Measurements from ENCODE around the gene CCL19.

DNA sequence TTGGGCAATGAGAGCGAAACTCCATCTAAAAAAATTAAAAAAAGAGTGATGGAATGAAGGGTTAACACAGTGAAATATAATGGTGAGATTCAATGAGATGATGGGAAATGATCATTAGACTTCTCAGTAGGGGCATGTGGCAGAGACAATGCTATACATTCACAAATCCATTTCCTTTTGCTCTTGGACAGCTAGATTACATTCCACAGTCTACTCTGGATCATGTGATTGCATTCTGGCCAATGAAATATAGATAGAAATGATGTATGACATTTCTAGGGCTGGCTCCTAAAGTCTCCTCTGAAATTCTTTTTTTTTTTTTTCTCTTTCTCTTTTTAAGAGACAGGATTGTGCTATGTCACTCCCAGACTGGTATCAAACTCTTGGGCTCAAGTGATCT lies 48.4 kb downstream of the CCL19 start:
- TF ChIP-seq, protein P1, sequence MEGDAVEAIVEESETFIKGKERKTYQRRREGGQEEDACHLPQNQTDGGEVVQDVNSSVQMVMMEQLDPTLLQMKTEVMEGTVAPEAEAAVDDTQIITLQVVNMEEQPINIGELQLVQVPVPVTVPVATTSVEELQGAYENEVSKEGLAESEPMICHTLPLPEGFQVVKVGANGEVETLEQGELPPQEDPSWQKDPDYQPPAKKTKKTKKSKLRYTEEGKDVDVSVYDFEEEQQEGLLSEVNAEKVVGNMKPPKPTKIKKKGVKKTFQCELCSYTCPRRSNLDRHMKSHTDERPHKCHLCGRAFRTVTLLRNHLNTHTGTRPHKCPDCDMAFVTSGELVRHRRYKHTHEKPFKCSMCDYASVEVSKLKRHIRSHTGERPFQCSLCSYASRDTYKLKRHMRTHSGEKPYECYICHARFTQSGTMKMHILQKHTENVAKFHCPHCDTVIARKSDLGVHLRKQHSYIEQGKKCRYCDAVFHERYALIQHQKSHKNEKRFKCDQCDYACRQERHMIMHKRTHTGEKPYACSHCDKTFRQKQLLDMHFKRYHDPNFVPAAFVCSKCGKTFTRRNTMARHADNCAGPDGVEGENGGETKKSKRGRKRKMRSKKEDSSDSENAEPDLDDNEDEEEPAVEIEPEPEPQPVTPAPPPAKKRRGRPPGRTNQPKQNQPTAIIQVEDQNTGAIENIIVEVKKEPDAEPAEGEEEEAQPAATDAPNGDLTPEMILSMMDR (conservative IDR thresholded peaks at IDR 0.05 in 1 of 2, IDR thresholded peaks at IDR 0.05 in 1 of 2; ENCODE audit: extremely low read depth in 1 of 2, insufficient read depth in 1 of 2, low read depth in 1 of 2, low read length in 2 of 2), result no peak
- no peak for TF ChIP-seq EZH2 (IDR thresholded peaks at IDR 0.05; ENCODE audit: borderline replicate concordance, low read length)

All from mammary epithelial cell (primary cell).